Stimulated activated CD4-positive, alpha-beta T cell treated with anti-CD3 and anti-CD28 coated beads, TNF-alpha, amount 100 ng/mL, for 48 hours (primary cell): ENCODE results near the gene C1orf216.
"Not testable (repeated sequence)": the region's sequence is repeated elsewhere in the genome, so short reads cannot be mapped to it uniquely, and the experiment has no call there.

Experiments
- DNase-seq, 3 donors: peaks; one replicate each; pipeline ENCODE4 v3.0.0-alpha.2; 2020; ENCODE audit warnings: low read depth in 3 of 3

The C1orf216 gene

GRCh38 chr1:35706846-35707600 is 11.7 kb downstream of the C1orf216 start:
- no peak for DNase-seq

- no peak for DNase-seq
Measured at GRCh38 chr1:35702508-35702907, 16.2 kb downstream of the C1orf216 start.

- DNase-seq, result not testable (repeated sequence)
Measured at GRCh38 chr1:35699152-35699551, 19.5 kb downstream of the C1orf216 start.

- DNase-seq, result no peak
Measured at GRCh38 chr1:35692317-35692716, 26.4 kb downstream of the C1orf216 start.

- DNase-seq, result no peak
Measured at GRCh38 chr1:35691571-35692220, 27.0 kb downstream of the C1orf216 start.

GRCh38 chr1:35691080-35691479 is 27.6 kb downstream of the C1orf216 start:
- no peak for DNase-seq

GRCh38 chr1:35690103-35690502 is 28.6 kb downstream of the C1orf216 start:
- DNase-seq, result not testable (repeated sequence)

GRCh38 chr1:35688161-35688560 is 30.5 kb downstream of the C1orf216 start:
- DNase-seq, result no peak

- no peak for DNase-seq
Measured at GRCh38 chr1:35683012-35683411, 35.7 kb downstream of the C1orf216 start.

GRCh38 chr1:35680271-35680670 is 38.4 kb downstream of the C1orf216 start:
- no peak for DNase-seq

GRCh38 chr1:35675773-35676172 is 42.9 kb downstream of the C1orf216 start:
- DNase-seq, result no peak

- DNase-seq, result no peak
Measured at GRCh38 chr1:35674111-35674510, 44.6 kb downstream of the C1orf216 start.

- no peak for DNase-seq
Measured at GRCh38 chr1:35672116-35672515, 46.6 kb downstream of the C1orf216 start.

GRCh38 chr1:35668506-35668905 is 50.2 kb downstream of the C1orf216 start:
- DNase-seq, result no peak

- no peak for DNase-seq
Measured at GRCh38 chr1:35666916-35667315, 51.8 kb downstream of the C1orf216 start.

GRCh38 chr1:35666216-35666615 is 52.5 kb downstream of the C1orf216 start:
- no peak for DNase-seq
